H9 (cell line): ENCODE measurements around the gene MAN1A1. TPM values are rescaled to one million over a fixed set of nuclear protein-coding genes. Genes with fewer than 3 reads are reported as not detected.

Experiments used
- DNase-seq: peaks from one replicate; pipeline ENCODE4 v3.0.0-alpha.2; 2017
- H2AFZ ChIP-seq: one replicate; pipeline ENCODE4 v1.6.1; 2013; ENCODE audit warnings: mild to moderate bottlenecking, low read length, control low read depth, moderate library complexity
- H2AK5ac ChIP-seq: 2 replicates; pipeline ENCODE4 v1.6.1; 2013; ENCODE audit warnings: low read length, control low read depth, mixed read lengths; ENCODE audit not compliant: insufficient read length
- H2BK120ac ChIP-seq: one replicate; pipeline ENCODE4 v1.6.1; 2013; ENCODE audit warnings: low read depth, mild to moderate bottlenecking, low read length, control low read depth, inconsistent platforms; ENCODE audit not compliant: poor library complexity, severe bottlenecking
- H2BK12ac ChIP-seq: 2 replicates; pipeline ENCODE4 v1.6.1; 2013; ENCODE audit warnings: low read length, control low read depth, mixed read lengths, low read depth; ENCODE audit not compliant: insufficient read length
- H2BK15ac ChIP-seq: 2 replicates; pipeline ENCODE4 v1.6.1; 2013; ENCODE audit warnings: low read depth, low read length, control low read depth
- H2BK20ac ChIP-seq: one replicate; pipeline ENCODE4 v1.6.1; 2013; ENCODE audit warnings: low read depth, mild to moderate bottlenecking, low read length, control low read depth, inconsistent platforms; ENCODE audit not compliant: poor library complexity, severe bottlenecking
- H2BK5ac ChIP-seq: 2 replicates; pipeline ENCODE4 v1.6.1; 2013; ENCODE audit warnings: low read length, control low read depth, mixed read lengths; ENCODE audit not compliant: insufficient read length
- H3K14ac ChIP-seq: 2 replicates; pipeline ENCODE4 v1.6.1; 2013; ENCODE audit warnings: low read length, control low read depth; ENCODE audit not compliant: insufficient read depth
- H3K18ac ChIP-seq: 2 replicates; pipeline ENCODE4 v1.6.1; 2013; ENCODE audit warnings: low read depth, mild to moderate bottlenecking, mixed read lengths, low read length, control low read depth; ENCODE audit not compliant: insufficient read length
- H3K23ac ChIP-seq: 2 replicates; pipeline ENCODE4 v1.6.1; 2013; ENCODE audit warnings: low read length, control low read depth, mixed read lengths, low read depth; ENCODE audit not compliant: insufficient read length
- H3K23me2 ChIP-seq: 2 replicates; pipeline ENCODE4 v1.6.1; 2013; ENCODE audit warnings: low read depth, mild to moderate bottlenecking, mixed read lengths, low read length, control low read depth; ENCODE audit not compliant: insufficient read length, poor library complexity, severe bottlenecking
- H3K27ac ChIP-seq: 2 replicates; pipeline ENCODE4 v1.5.1; 2013; ENCODE audit warnings: low read length, control low read depth, mixed read lengths, low read depth; ENCODE audit not compliant: insufficient read length
- H3K27me3 ChIP-seq: 2 replicates; pipeline ENCODE4 v1.6.1; 2013; ENCODE audit warnings: low read length, control low read depth, inconsistent platforms; ENCODE audit not compliant: insufficient read depth
- H3K4ac ChIP-seq: 2 replicates; pipeline ENCODE4 v1.6.1; 2013; ENCODE audit warnings: low read depth, mild to moderate bottlenecking, control low read depth, inconsistent platforms, low read length, moderate library complexity
- H3K4me1 ChIP-seq: 2 replicates; pipeline ENCODE4 v1.6.1; 2013; ENCODE audit warnings: low read length, control low read depth, inconsistent platforms; ENCODE audit not compliant: insufficient read depth
- H3K4me2 ChIP-seq: 2 replicates; pipeline ENCODE4 v1.6.1; 2013; ENCODE audit warnings: low read length, control low read depth, mixed read lengths; ENCODE audit not compliant: insufficient read length, insufficient read depth
- H3K56ac ChIP-seq: 2 replicates; pipeline ENCODE4 v1.6.1; 2013; ENCODE audit warnings: low read depth, mild to moderate bottlenecking, mixed read lengths, low read length, control low read depth; ENCODE audit not compliant: insufficient read length
- H3K79me1 ChIP-seq: 2 replicates; pipeline ENCODE4 v1.6.1; 2013; ENCODE audit warnings: low read depth, mild to moderate bottlenecking, moderate library complexity, low read length, control low read depth, inconsistent platforms; ENCODE audit not compliant: insufficient read depth, poor library complexity, severe bottlenecking
- H3K79me2 ChIP-seq: 2 replicates; pipeline ENCODE4 v1.6.1; 2013; ENCODE audit warnings: low read length, control low read depth, inconsistent platforms; ENCODE audit not compliant: insufficient read depth
- H3K9ac ChIP-seq: 2 replicates; pipeline ENCODE4 v1.6.1; 2013; ENCODE audit warnings: low read length, control low read depth, mixed read lengths; ENCODE audit not compliant: insufficient read length; ENCODE audit errors: extremely low read depth
- H3K9me3 ChIP-seq: one replicate; pipeline ENCODE4 v1.6.1; 2013; ENCODE audit warnings: low read depth, low read length, inconsistent platforms; ENCODE audit not compliant: control insufficient read depth
- H3T11ph ChIP-seq: one replicate; pipeline ENCODE4 v1.6.1; 2013; ENCODE audit warnings: mild to moderate bottlenecking, low read length, control low read depth, inconsistent platforms
- H4K20me1 ChIP-seq: one replicate; pipeline ENCODE4 v1.6.1; 2013; ENCODE audit not compliant: control insufficient read depth, insufficient read length, insufficient read depth
- H4K5ac ChIP-seq: 2 replicates; pipeline ENCODE4 v1.6.1; 2013; ENCODE audit warnings: low read depth, mild to moderate bottlenecking, mixed read lengths, low read length, control low read depth; ENCODE audit not compliant: insufficient read length
- H4K8ac ChIP-seq: replicated peaks from 2 replicates; pipeline ENCODE4 v1.6.1; 2013; ENCODE audit warnings: low read length, control low read depth, mixed read lengths, low read depth; ENCODE audit not compliant: insufficient read length
- H4K91ac ChIP-seq: 2 replicates; pipeline ENCODE4 v1.6.1; 2013; ENCODE audit warnings: low read depth, mild to moderate bottlenecking, moderate library complexity, mixed read lengths, low read length, control low read depth; ENCODE audit not compliant: insufficient read length
- H3K27ac Mint-ChIP-seq, 3 experiments: 2 replicates in 2 of 3; 3 replicates in 1 of 3; pipeline ENCODE4 v1.8.0; 2020 to 2021; ENCODE audit warnings: mixed read lengths in 3 of 3, mild to moderate bottlenecking in 1 of 3, moderate library complexity in 1 of 3
- H3K27me3 Mint-ChIP-seq: 2 replicates; pipeline ENCODE4 v1.8.0; 2021; ENCODE audit warnings: low read depth, mild to moderate bottlenecking, moderate library complexity, mixed read lengths
- H3K36me3 Mint-ChIP-seq, 3 experiments: 2 replicates in 2 of 3; 3 replicates in 1 of 3; pipeline ENCODE4 v1.8.0; 2020 to 2021; ENCODE audit warnings: low read depth in 3 of 3, mixed read lengths in 3 of 3; ENCODE audit not compliant: insufficient read depth in 1 of 3
- H3K4me1 Mint-ChIP-seq, 2 experiments: 2 replicates each; pipeline ENCODE4 v1.8.0; 2020; ENCODE audit warnings: mixed read lengths in 2 of 2
- H3K4me3 Mint-ChIP-seq, 2 experiments: 2 replicates in 1 of 2; 3 replicates in 1 of 2; pipeline ENCODE4 v1.8.0; 2020 to 2021; ENCODE audit warnings: mild to moderate bottlenecking in 2 of 2, mixed read lengths in 2 of 2, moderate library complexity in 1 of 2
- H3K9me3 Mint-ChIP-seq, 2 experiments: 2 replicates in 1 of 2; 3 replicates in 1 of 2; pipeline ENCODE4 v1.8.0; 2020; ENCODE audit warnings: mild to moderate bottlenecking in 2 of 2, mixed read lengths in 2 of 2, moderate library complexity in 1 of 2
- total RNA-seq: library from RNA; stranded (reverse); gene quantifications from 2 replicates; pipeline ENCODE4 v1.2.1, GENCODE V29; 2021
- TF ChIP-seq, protein P1 (sequence below): fragments of 200-600 bp; sonication (generic); conservative IDR thresholded peaks from 3 replicates; pipeline ENCODE4 v1.8.0; 2021; ENCODE audit warnings: antibody characterized with exemption, mild to moderate bottlenecking

Gene MAN1A1
- total RNA-seq, 1 experiment from 2014 or later, result 1.6 TPM

DNA sequence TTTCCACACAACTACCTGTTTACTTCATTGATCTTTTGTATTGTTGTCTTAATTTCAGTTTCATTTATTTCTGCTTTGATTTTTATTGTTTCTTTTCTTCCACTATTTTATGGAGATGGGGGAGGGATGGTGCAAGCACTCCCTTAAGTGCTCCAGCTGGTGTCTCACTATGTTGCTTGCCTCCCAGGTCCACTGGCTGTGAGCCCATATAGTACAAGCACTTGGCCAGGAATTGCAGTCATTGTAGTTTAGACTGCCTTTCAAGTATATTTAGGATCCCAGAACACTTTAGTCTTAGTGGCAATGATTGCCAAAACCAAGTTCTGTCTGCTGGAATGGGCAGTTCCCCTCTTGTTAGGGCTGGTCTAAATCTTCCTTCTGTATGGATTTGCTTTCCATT is 34.9 kb upstream of the MAN1A1 start:
- Histone ChIP-seq H3K23me2 (no peaks in the 10 kb centered on the region), H3K18ac (no peak overlapping the region), H4K5ac (no peak overlapping the region), H2BK120ac (no peak overlapping the region), H3K9ac (no peak overlapping the region), H2BK20ac (no peak overlapping the region), H3T11ph (no peak overlapping the region), H3K56ac (no peak overlapping the region), H4K20me1 (no peaks in the 10 kb centered on the region), H3K27ac (no peak overlapping the region), H2BK12ac (no peak overlapping the region), H3K4me2 (no peak overlapping the region), H2BK15ac (no peak overlapping the region), H4K8ac (no peak overlapping the region), H3K4me1 (no peaks in the 10 kb centered on the region), H3K9me3 (no peaks in the 10 kb centered on the region), H3K14ac (no peak overlapping the region), H3K79me1 (no peaks in the 10 kb centered on the region), H4K91ac (no peak overlapping the region), H3K4ac (no peak overlapping the region), H2AFZ (no peak overlapping the region), H3K27me3 (no peaks in the 10 kb centered on the region), H3K23ac (no peak overlapping the region), H3K79me2 (no peaks in the 10 kb centered on the region), H2BK5ac (no peak overlapping the region), H2AK5ac (no peak overlapping the region)
- TF ChIP-seq, protein P1, sequence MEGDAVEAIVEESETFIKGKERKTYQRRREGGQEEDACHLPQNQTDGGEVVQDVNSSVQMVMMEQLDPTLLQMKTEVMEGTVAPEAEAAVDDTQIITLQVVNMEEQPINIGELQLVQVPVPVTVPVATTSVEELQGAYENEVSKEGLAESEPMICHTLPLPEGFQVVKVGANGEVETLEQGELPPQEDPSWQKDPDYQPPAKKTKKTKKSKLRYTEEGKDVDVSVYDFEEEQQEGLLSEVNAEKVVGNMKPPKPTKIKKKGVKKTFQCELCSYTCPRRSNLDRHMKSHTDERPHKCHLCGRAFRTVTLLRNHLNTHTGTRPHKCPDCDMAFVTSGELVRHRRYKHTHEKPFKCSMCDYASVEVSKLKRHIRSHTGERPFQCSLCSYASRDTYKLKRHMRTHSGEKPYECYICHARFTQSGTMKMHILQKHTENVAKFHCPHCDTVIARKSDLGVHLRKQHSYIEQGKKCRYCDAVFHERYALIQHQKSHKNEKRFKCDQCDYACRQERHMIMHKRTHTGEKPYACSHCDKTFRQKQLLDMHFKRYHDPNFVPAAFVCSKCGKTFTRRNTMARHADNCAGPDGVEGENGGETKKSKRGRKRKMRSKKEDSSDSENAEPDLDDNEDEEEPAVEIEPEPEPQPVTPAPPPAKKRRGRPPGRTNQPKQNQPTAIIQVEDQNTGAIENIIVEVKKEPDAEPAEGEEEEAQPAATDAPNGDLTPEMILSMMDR, result no peak
- Mint-ChIP-seq H3K36me3 (no peaks in the 10 kb centered on the region), H3K4me1 (no peaks in the 10 kb centered on the region), H3K27me3 (no peaks in the 10 kb centered on the region), H3K9me3 (no peaks in the 10 kb centered on the region), H3K27ac (no peak overlapping the region), H3K4me3 (no peak overlapping the region)
- no peak for DNase-seq
